Right lobe of liver (tissue), 4 donors: ENCODE measurements around the gene DGLUCY.

ENCODE experiments used
- POLR2A ChIP-seq: fragments of 450-650 bp; IDR thresholded peaks from one replicate; pipeline ENCODE4 v1.6.1; 2017; ENCODE audit warnings: antibody characterized with exemption, mild to moderate bottlenecking
- TF ChIP-seq, protein P1 (sequence below), 4 donors: fragments of 200-600 bp in 3 of 4; fragments of 450-650 bp in 1 of 4; IDR thresholded peaks; one replicate each; pipeline versions ENCODE4 v1.5.1 to v1.8.0; 2016 to 2022; ENCODE audit warnings: antibody characterized with exemption in 4 of 4, mild to moderate bottlenecking in 2 of 4
- donor health status: DM: no; HTN: no; CAD: no.
- donor health status: DM: no; HTN: no; CAD: no.
- donor health status: DM: no; HTN: yes; CAD: no.

- TF ChIP-seq, protein P1, sequence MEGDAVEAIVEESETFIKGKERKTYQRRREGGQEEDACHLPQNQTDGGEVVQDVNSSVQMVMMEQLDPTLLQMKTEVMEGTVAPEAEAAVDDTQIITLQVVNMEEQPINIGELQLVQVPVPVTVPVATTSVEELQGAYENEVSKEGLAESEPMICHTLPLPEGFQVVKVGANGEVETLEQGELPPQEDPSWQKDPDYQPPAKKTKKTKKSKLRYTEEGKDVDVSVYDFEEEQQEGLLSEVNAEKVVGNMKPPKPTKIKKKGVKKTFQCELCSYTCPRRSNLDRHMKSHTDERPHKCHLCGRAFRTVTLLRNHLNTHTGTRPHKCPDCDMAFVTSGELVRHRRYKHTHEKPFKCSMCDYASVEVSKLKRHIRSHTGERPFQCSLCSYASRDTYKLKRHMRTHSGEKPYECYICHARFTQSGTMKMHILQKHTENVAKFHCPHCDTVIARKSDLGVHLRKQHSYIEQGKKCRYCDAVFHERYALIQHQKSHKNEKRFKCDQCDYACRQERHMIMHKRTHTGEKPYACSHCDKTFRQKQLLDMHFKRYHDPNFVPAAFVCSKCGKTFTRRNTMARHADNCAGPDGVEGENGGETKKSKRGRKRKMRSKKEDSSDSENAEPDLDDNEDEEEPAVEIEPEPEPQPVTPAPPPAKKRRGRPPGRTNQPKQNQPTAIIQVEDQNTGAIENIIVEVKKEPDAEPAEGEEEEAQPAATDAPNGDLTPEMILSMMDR (IDR thresholded peaks at IDR 0.05): no peak
- no peak for TF ChIP-seq POLR2A
These were observed 142.8 kb downstream of the DGLUCY start for GRCh38 chr14:91256661-91257060.
